Activated T-cell treated with anti-CD3 and anti-CD28 coated beads for 1 hour (primary cell): ENCODE measurements around the gene CHERP.
A peak's percentile ranks its signal among the peaks of the same experiment; 100 is the strongest.

Experiments
- DNase-seq: peaks from one replicate; pipeline ENCODE4 v3.0.0-alpha.2; 2020; ENCODE audit warnings: low read depth

Gene CHERP

GRCh38 chr19:16542045-16542909 lies at the start of gene CHERP:
CHERP (minus strand) TSS chr19:16542437; CDS start chr19:16542378, 59 bp downstream.
- DNase-seq = peak; percentile 94

GRCh38 chr19:16590876-16591802 lies 48.9 kb upstream of the CHERP start:
- DNase-seq = no peak

GRCh38 chr19:16589917-16590316 lies 47.7 kb upstream of the CHERP start:
- no peak for DNase-seq

- DNase-seq = no peak
These were observed 46.8 kb upstream of the CHERP start for GRCh38 chr19:16588824-16589577.

GRCh38 chr19:16587833-16588823 lies 45.9 kb upstream of the CHERP start:
- DNase-seq = peak; percentile 19

- peak; percentile 46 for DNase-seq
These were observed 45.0 kb upstream of the CHERP start for GRCh38 chr19:16586991-16587832.

- DNase-seq = no peak
These were observed 44.2 kb upstream of the CHERP start for GRCh38 chr19:16586477-16586871.

- no peak for DNase-seq
These were observed 43.7 kb upstream of the CHERP start for GRCh38 chr19:16585808-16586476.

GRCh38 chr19:16585094-16585801 lies 43.0 kb upstream of the CHERP start:
- no peak for DNase-seq

- DNase-seq = peak; percentile 80
These were observed 42.2 kb upstream of the CHERP start for GRCh38 chr19:16584248-16585093.

- no peak for DNase-seq
These were observed 40.4 kb upstream of the CHERP start for GRCh38 chr19:16582486-16583261.

GRCh38 chr19:16581971-16582343 lies 39.7 kb upstream of the CHERP start:
- no peak for DNase-seq

- no peak for DNase-seq
These were observed 39.1 kb upstream of the CHERP start for GRCh38 chr19:16581145-16581970.

- DNase-seq = no peak
These were observed 37.1 kb upstream of the CHERP start for GRCh38 chr19:16579381-16579780.

GRCh38 chr19:16577531-16577985 lies 35.3 kb upstream of the CHERP start:
- DNase-seq = no peak
